OCI-LY7 (cell line): ENCODE data around the gene KNDC1. TPM values are rescaled to one million over a fixed set of nuclear protein-coding genes. Genes with fewer than 3 reads are reported as not detected.

ENCODE experiments used
- BruUV-seq: library from RNA; stranded (reverse); fragments of 400-500 nt; replicated peaks from 2 replicates; lab custom pipeline; 2021; lab: Mats Ljungman, UMichigan
- CTCF ChIA-PET: fragments of 300-600 bp; sonication (Branson Sonifier 250); formaldehyde crosslinking; loops from one replicate; lab custom pipeline; 2022; ENCODE audit warnings: antibody characterized with exemption; ENCODE audit not compliant: unreplicated experiment; lab: Charles Lee
- POLR2A ChIA-PET: fragments of 300-600 bp; sonication (Branson Sonifier 250); formaldehyde crosslinking; loops from one replicate; lab custom pipeline; 2022; ENCODE audit warnings: antibody characterized with exemption; lab: Charles Lee
- DNase-seq: peaks from one replicate; pipeline ENCODE4 v3.0.0-alpha.2; 2015; ENCODE audit warnings: low spot score
- H2AFZ ChIP-seq: fragments of 200-600 bp; sonication (generic), shearing (Covaris generic); 2 replicates; pipeline ENCODE4 v1.6.1; 2014; ENCODE audit warnings: mild to moderate bottlenecking, antibody characterized with exemption, low read length, moderate library complexity
- H3K27ac ChIP-seq: fragments of 200-600 bp; sonication (generic); 2 replicates; pipeline ENCODE4 v1.5.1; 2014; ENCODE audit warnings: mixed run types, low read depth, mild to moderate bottlenecking, moderate library complexity, low read length, inconsistent platforms; ENCODE audit not compliant: poor library complexity, severe bottlenecking
- H3K36me3 ChIP-seq: fragments of 200-600 bp; sonication (generic); 2 replicates; pipeline ENCODE4 v1.6.1; 2014; ENCODE audit warnings: mild to moderate bottlenecking, antibody characterized with exemption, low read length, moderate library complexity, mixed read lengths; ENCODE audit not compliant: insufficient read depth
- H3K4me1 ChIP-seq: fragments of 200-600 bp; sonication (generic); 2 replicates; pipeline ENCODE4 v1.5.1; 2014; ENCODE audit warnings: mild to moderate bottlenecking, low read length; ENCODE audit not compliant: insufficient read depth, poor library complexity, severe bottlenecking
- H3K4me2 ChIP-seq: fragments of 200-600 bp; sonication (generic); 2 replicates; pipeline ENCODE4 v1.6.1; 2014; ENCODE audit warnings: mild to moderate bottlenecking, low read length
- H3K4me3 ChIP-seq: fragments of 200-600 bp; sonication (generic); 2 replicates; pipeline ENCODE4 v1.5.1; 2014; ENCODE audit warnings: mild to moderate bottlenecking, low read depth, low read length; ENCODE audit not compliant: poor library complexity, severe bottlenecking
- H3K79me2 ChIP-seq: fragments of 200-600 bp; sonication (generic); 2 replicates; pipeline ENCODE4 v1.6.1; 2016; ENCODE audit warnings: low read depth, mild to moderate bottlenecking, low read length, moderate library complexity, mixed read lengths; ENCODE audit not compliant: insufficient read depth
- H3K9me2 ChIP-seq: fragments of 200-600 bp; sonication (generic); 2 replicates; pipeline ENCODE4 v1.6.1; 2016; ENCODE audit warnings: mild to moderate bottlenecking, low read length, mixed read lengths; ENCODE audit not compliant: insufficient read depth
- H3K9me3 ChIP-seq: fragments of 200-600 bp; sonication (generic); 2 replicates; pipeline ENCODE4 v1.6.1; 2014; ENCODE audit warnings: mild to moderate bottlenecking, mixed run types, low read length, mixed read lengths
- H4K20me1 ChIP-seq: fragments of 200-600 bp; sonication (generic); 2 replicates; pipeline ENCODE4 v1.6.1; 2014; ENCODE audit warnings: mild to moderate bottlenecking, antibody characterized with exemption, low read length, moderate library complexity, mixed read lengths; ENCODE audit not compliant: insufficient read depth
- CTCF ChIP-seq: fragments of 200-600 bp; sonication (generic); conservative IDR thresholded peaks from 2 replicates; pipeline ENCODE4 v1.5.1; 2014; ENCODE audit warnings: mild to moderate bottlenecking, antibody characterized with exemption, low read length, moderate library complexity, mixed read lengths
- EZH2phosphoT487 ChIP-seq: fragments of 200-600 bp; sonication (generic); IDR thresholded peaks from 2 replicates; pipeline ENCODE4 v1.6.1; 2018; ENCODE audit warnings: low read depth, borderline replicate concordance, mild to moderate bottlenecking, mixed run types, antibody characterized with exemption, low read length, moderate library complexity, mixed read lengths
- intact Hi-C: fragments of 100-400 bp; cut with micrococcal nuclease; formaldehyde crosslinking; loops from one replicate; pipeline ENCODE4 v1.10.0; 2022; ENCODE audit not compliant: unreplicated experiment
- total RNA-seq, 2 experiments: library from RNA; depleted of rRNA in 1 of 2; stranded (reverse); fragments of >200 nt in 1 of 2; shearing (Covaris generic) in 1 of 2; gene quantifications; 2 replicates each; pipeline ENCODE4 v1.2.3, GENCODE V29; 2014 to 2022

The KNDC1 gene
- total RNA-seq, 2 experiments from 2014 or later = not detected

GRCh38 chr10:133204226-133205015 lies 44.4 kb downstream of the KNDC1 start:
- Histone ChIP-seq H3K36me3 (no peaks in the 10 kb centered on the region), H3K27ac (no peak overlapping the region), H3K4me3 (no peak overlapping the region), H3K9me3 (no peaks in the 10 kb centered on the region), H3K4me2 (no peak overlapping the region), H2AFZ (no peak overlapping the region), H4K20me1 (no peaks in the 10 kb centered on the region), H3K4me1 (no peaks in the 10 kb centered on the region), H3K9me2 (no peaks in the 10 kb centered on the region), H3K79me2 (no peaks in the 10 kb centered on the region)
- TF ChIP-seq CTCF = no peak
- TF ChIP-seq EZH2phosphoT487 = no peak
- DNase-seq = no peak
- BruUV-seq = no TSS peak
- ChIA-PET CTCF (no interaction called here), POLR2A (interaction anchor here (0.6 kb wide), 1 partner anchor 729 kb away, joined by 6 read pairs; no protein-coding TSS in a partner anchor)
- intact Hi-C loops = no loop called here

DNA sequence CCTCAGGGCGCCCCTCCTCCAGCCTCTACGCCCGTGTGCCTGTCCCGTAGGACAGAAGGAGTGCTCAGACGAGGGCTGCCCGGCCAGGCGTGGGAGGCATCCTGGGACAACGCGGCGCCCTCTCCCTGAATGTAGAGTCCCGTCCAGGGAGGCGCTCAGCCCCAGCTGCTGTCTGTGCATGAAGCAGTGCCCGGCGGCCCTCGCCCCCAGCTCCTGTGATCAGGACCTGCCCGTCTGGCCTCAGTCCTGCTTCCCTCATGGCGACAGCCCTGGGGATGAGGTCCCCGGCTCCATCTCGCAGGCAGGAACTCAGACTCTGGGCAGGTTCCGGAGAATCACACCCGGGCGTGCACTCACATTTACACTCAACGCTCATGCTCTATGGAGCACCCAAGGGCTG lies 45.1 kb downstream of the KNDC1 start:
- H3K4me1 ChIP-seq = no peaks in the 10 kb centered on the region
- intact Hi-C loops = no loop called here
- no peaks in the 10 kb centered on the region for H3K36me3 ChIP-seq
- H3K9me3 ChIP-seq = no peaks in the 10 kb centered on the region
- TF ChIP-seq EZH2phosphoT487 (no peak), CTCF (no peak)
- DNase-seq = no peak
- ChIA-PET POLR2A (no interaction called here), CTCF (no interaction called here)
- no peaks in the 10 kb centered on the region for H3K9me2 ChIP-seq
- H3K4me2 ChIP-seq = no peak overlapping the region
- BruUV-seq = no TSS peak
- H3K4me3 ChIP-seq = no peak overlapping the region
- no peak overlapping the region for H3K27ac ChIP-seq
- H4K20me1 ChIP-seq = no peaks in the 10 kb centered on the region
- H3K79me2 ChIP-seq = no peaks in the 10 kb centered on the region
- no peak overlapping the region for H2AFZ ChIP-seq

GRCh38 chr10:133206356-133207040 lies 46.5 kb downstream of the KNDC1 start:
- no TSS peak for BruUV-seq
- H3K27ac ChIP-seq = no peak overlapping the region
- no peaks in the 10 kb centered on the region for H3K9me2 ChIP-seq
- no peaks in the 10 kb centered on the region for H3K4me1 ChIP-seq
- POLR2A ChIA-PET = no interaction called here
- H3K79me2 ChIP-seq = no peaks in the 10 kb centered on the region
- CTCF ChIA-PET = no interaction called here
- H3K4me2 ChIP-seq = no peak overlapping the region
- DNase-seq = no peak
- TF ChIP-seq CTCF (no peak), EZH2phosphoT487 (no peak)
- H2AFZ ChIP-seq = no peak overlapping the region
- no peak overlapping the region for H3K4me3 ChIP-seq
- H3K36me3 ChIP-seq = no peaks in the 10 kb centered on the region
- H3K9me3 ChIP-seq = no peaks in the 10 kb centered on the region
- H4K20me1 ChIP-seq = no peaks in the 10 kb centered on the region
- intact Hi-C loops = no loop called here
